GM18520 (cell line): Measurements from ENCODE around the gene KRTAP29-1.
"Not testable (repeated sequence)": the region's sequence is repeated elsewhere in the genome, so short reads cannot be mapped to it uniquely, and the experiment has no call there.

Source experiments
- ATAC-seq: cut with Tn5 transposase; IDR thresholded peaks from one replicate; pipeline ENCODE4 v1.9.1; 2021; ENCODE audit not compliant: unreplicated experiment

KRTAP29-1 gene, protein sequence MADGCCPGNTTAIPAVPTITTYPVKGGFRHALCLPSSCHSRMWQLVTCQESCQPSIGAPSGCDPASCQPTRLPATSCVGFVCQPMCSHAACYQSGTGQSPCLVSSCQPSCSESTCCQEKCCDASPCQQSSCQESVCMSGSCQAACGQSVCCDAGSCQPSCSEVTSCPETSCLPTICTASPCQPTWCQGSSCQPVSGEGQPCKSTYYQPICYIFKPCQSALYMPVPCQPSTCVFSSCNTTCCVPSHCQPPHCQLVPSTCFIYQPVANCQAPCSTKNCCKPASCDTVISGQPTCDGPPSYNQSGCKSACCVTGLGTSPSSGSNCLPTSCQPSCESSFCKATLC

DNA sequence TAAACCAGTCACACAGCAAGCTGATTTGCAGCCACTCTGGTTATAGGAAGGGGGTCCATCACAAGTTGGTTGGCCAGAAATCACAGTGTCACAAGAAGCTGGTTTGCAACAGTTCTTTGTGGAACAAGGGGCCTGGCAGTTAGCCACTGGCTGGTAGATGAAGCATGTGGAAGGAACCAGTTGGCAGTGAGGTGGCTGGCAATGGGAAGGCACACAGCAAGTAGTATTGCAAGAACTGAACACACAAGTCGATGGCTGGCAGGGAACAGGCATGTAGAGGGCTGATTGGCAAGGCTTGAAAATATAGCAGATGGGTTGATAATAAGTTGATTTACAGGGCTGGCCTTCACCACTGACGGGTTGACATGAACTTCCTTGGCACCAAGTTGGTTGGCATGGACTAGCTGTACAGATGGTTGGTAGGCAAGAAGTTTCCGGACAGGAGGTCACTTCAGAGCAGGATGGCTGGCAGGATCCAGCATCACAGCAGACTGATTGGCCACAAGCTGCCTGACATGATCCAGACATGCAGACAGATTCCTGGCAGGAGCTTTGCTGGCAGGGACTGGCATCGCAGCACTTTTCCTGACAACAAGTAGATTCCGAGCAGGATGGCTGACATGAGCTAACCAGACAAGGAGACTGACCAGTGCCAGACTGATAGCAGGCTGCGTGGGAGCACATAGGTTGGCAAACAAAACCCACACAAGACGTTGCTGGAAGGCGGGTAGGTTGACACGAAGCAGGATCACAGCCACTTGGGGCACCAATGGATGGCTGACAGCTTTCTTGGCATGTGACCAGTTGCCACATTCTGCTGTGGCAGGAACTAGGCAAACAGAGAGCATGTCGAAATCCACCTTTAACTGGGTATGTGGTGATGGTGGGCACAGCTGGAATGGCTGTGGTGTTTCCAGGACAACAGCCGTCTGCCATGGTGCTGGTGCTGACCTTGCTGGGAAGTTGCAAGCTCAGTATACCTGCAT lies at the start of gene KRTAP29-1:
Gene KRTAP29-1 (minus strand): TSS at position 936 of the 986 bp plus-strand sequence. CDS start 0 bp downstream, at position 936.
- no peak for ATAC-seq

DNA sequence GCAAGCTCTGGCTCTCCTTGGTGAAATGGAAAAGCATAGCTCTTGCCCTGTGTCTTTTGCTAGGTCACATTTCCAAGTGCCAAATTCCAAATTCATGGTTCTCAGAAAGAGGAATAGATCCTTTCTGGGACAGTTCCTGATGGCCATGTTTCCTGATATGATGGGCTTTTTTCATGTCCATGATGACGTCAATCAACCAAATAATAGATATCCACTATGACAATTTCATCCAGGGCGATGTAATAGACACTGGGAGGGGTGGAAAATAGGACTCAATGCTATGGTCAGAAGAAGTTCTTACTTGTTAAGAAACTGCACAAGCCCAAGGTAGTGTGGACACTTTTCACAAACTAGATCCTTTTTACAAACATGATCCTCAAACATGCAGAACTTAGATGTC lies 48.5 kb upstream of the KRTAP29-1 start:
- no peak for ATAC-seq

DNA sequence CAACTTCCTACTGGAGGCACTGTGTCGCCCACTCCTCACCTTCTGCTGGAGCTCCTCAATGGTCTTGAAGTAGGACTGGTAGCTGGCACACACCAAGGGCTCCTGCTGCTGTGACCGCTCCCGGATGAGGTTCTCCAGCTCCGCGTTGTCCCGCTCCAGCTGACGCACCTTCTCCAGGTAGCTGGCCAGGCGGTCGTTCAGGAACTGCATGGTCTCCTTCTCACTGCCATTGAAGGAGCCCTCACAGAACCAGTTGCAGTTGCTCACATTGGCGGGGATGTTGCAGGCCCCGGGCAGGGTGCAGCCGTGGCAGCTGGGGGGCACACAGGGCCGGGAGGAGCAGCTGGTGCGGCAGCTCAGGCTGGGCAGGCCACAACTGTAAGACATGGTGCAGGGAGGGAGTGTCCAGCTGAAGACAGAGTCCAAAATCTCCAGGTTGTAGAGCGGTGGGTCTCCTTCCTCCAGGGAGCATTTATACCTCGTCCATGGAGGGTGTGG lies 47.8 kb upstream of the KRTAP29-1 start, which contains the start of gene KRT33A:
Gene KRT33A (minus strand): TSS at position 448 of the 498 bp plus-strand sequence. CDS start 61 bp downstream, at position 387.
- ATAC-seq = not testable (repeated sequence)

DNA sequence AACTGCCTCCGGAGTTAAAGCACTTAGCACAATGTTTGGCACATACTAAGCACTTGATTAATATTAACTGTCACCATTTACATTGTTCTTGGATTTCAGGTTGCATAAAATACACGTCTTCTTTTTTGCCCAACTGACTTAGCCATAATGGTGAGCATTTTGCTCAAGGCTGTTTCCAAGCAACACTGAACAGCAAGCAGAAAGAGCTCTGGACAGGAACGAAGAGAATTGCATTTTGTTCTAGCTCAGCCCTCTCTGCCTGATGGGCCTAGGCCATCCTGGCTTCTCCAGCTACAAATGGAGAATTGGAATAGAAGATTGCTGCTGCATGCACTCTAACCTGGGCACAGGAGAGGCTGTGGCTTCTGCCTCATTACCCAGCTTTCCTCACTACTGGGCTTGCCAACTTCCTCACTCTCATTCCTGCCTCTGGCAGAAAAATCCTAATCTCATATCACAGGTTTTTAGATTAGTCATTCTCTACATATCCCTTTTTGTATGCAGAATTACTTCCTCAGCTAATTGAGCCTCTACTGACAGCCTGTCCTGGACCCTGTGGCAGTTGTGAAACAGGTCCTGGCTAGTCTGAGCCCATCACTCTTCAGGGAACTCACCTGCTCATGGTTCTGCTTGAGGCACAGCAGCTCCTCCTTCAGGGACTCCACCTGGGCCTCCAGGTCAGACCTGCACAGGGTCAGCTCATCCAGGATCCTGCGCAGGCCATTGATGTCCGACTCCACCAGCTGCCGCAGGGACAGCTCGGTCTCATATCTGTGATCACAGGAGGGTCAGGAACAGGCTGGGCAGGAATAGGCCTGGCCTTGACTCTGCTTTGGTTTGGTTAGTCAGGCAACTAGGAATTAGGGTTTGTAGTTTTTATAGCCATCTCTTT lies 45.5 kb upstream of the KRTAP29-1 start:
- ATAC-seq = no peak

DNA sequence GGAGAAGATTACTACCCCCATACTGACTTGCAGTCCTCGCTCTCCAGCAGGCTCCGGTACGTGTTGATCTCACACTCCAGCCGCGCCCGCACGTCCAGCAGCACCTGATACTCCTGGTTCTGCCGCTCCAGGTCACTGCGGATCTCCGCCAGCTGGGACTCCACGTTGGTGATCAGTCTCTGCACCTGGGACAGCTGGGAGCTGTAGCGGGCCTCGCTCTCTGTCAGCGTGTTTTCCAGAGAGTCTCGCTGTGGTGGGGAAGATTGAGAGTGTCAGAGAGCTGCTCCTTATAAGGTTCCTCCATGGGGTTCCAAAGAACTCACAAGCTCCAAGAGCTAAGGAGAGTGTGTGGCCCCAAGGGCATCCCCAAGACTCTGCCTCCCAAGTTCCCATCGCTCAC lies 43.8 kb upstream of the KRTAP29-1 start:
- ATAC-seq = not testable (repeated sequence)

DNA sequence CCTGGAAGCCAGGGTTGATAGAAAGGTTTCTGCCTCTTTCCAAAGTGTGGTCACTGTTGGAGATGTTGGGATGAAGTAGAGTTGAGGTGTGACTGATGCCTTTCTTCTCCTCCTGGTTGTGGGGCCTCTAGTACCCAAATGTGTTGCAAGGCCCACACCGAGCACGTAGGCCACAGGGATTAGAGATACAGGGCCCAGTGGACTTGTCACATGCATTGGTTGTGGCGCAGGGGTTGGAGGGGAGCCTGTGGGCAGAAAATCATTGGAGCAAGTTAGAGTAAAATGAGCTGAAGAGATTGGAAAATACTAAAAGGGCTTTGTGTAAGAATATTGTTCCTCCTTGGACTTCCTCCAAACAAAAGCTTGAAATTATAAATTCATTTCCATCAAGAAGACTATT lies 43.3 kb upstream of the KRTAP29-1 start:
- no peak for ATAC-seq

DNA sequence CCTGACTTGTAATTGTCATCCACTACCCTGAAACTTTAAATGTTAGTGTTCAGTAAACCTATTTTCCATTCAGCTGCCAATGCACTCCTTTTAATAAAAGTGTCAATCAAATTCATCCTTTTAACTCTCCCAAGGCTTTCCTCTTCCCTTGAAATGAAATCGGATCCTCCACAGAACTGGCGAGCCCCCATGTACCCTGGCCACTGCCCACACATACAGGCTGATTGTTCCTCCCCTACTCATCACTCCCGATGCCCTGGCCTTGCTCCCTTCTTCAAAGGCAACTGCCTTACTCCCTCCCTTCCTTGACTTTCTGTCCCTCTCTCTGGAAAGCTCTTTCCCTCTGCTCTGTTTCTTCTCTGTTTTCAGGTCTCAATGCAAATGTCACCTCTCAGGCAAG lies 40.4 kb upstream of the KRTAP29-1 start:
- no peak for ATAC-seq

DNA sequence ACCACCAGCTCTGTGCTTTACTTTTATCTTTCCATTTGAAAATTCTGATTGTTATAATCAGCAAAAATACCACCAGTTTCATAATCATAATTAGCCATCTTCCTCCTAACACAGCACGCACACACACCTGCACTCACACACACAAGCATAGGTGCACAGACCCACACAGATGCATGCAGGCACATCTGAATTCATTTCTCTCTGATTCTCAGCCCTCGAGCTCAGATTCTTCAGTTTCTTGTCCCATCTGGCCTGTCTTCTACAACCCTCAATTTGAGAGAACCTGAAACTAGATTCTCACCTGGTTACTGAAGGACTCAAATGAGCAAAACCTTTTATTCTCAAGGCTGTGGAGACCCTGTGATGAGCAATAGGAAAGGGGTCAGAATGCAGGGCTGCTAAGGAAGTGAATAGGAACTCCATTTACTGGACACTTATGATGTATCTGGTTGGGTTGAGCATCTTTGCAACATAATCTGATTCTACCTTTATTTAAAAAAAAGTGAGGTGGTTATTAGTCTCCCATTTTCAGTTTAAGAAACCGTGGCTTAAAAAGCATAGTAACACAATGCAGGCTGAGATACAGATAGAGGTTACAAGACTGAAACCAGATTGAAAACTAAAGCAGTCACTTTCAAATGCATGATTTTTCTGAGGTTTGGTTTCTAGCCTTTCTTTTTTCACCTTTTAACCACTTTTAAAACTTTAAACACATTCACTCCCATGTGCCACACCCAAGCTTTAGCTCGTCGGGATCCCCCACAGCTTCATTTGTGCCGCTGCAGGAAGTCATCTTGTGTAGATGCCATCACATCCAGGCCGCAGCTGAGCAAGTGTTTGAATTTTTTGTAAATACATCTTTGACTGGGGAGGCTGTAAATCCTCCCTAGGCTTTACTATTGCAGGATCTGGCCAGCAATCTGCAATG lies 38.5 kb upstream of the KRTAP29-1 start:
- ATAC-seq = no peak

DNA sequence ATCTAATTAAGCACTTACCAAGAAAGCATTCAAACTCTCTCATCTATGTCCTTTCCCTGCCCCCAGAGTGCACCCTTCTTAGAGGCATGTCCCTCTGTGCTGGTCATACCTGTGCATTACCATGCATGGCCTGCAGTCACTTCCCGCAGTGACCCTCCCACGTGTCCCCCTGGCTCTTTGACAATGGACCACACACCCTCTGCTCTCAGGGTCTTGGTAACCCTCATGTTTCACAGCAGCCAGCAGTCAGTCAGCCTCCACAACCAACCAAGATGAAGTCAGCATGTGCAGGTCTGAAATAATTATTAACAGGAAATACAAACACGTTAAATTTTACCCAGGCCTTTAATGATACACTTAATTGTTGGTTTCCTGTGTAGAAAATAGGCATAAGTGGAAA lies 37.8 kb upstream of the KRTAP29-1 start:
- ATAC-seq = no peak

DNA sequence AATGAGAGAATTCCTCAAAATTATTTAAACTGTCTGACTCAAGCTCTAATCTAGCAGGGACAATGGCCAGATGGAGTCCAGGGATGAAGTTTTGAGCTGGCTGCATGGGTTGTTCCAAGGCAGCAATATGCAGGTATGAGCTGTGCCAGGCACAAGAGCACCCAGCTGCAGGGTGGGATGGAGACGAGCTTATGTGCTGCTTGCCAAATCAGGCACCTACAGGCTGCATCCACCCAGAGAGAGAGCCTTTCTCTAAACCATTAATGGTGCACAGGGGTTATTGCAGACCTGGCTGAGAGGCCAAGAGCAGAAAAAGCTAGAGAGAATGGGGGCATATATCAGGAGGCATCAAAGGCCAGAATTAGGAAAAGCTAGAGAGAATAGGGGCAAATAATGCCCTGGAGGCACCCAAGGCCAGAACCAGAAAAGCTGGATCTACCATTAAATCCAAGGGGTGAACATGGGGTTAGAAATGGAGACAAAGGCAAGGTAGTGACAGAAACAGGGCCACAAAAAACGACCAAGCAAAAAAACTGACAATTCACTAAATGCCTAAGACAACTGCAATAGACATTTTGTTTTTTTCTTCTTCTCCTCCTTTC lies 37.0 kb upstream of the KRTAP29-1 start:
- ATAC-seq = no peak

DNA sequence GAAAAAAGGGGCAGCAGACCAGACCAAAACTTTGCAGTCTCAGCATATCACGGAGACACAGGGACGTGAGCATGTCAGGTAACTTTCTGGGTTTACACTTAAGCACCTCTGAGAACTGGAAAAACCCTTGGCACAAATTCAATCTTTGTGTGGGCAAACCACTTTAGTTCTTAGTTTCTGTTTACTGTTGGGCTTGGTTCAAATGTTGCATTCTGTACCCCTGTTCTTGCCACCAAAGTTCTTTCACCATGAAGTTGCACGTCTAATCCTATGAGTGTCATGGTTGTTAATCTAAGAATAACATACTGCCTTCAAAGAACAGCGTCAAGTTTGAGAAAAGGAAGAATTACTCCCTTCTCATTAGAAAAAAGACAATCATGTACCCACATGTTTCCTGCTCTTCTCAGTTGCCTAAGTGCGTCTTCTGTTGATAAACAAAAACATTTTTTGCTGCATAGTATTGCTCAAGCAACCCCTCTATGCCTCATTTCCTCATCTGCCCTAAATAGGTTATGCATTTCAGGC lies 36.4 kb upstream of the KRTAP29-1 start:
- ATAC-seq = no peak

DNA sequence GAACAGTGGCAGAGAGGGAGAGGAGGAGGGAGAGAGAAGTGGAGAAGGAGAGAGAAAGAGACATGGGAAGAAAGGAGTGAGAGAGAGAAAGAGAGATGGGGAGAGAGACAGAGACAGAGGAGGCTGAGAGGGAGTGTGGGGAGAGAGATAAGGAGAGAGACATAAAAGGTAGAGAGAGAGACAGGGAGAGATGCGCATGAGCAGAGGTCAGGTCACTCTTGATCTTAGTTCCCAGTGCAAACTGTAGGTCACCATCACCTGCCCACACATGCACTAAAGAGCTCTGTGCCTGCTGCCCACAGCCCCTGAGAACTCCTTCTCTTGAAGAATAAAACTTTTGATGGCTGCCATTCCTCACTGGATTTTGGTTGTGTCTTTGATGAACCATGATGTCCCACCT lies 33.1 kb upstream of the KRTAP29-1 start:
- ATAC-seq = no peak

DNA sequence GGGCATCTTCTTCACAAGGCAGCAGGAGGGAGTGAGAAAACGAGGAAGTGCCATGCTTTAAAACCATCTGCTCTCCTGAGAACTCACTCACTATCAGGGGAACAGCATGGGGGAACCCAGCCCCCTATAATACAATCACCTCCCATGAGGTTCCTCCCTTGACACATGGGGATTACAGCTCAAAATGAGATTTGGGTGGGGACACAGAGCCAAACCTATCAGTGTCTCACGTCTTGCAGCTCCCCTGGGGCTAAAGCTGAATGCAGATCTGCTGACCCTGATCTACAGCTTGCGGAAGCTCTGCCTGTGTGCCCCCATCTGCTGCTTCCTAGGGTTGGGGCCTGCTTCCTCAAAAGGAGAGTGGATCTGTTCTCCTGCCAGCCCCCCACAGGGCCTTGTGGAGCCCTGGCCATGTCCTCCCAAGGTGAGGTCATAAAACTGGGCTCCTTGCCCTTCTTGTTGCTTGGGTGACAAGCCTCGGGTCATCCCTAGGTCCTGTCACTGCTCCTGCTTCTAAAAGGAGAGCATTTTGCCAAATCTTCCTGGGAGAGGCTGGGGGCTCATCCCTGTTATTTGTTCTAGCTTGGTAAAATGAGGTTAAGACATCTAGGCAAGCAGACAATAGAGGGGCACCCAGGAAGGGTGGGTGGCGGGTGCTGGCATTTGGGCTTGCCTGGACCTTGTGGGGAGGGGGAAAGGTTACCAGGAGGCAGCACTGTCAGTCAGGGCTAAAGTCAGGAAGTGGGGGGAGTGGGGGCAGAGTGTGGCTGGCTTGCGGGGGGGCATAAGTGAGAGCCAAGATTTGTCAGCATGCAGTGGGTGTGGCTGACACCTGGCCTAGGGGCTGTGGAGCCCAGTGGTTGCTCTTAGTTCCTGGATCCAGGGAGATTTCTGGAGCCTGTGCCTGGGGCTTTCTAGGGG lies 32.0 kb upstream of the KRTAP29-1 start:
- no peak for ATAC-seq

DNA sequence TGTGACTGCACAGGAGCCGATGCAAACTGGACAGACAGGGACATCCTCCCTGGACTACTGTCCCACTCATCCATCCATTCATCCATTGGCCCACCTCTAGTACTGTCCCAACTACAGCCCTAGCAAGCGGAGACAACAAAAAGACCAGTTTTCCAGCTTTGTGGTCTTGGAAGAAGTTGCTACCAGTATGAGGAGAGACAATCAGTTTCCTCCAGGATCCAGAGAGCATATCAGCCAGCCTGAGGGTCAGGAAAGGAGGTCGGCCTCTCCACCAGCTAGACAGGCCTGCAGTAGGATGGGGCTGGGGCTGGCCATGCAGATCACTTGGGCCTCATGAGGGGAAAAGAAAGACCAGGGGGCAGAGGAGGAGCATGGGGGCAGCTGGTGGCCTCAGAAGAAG lies 31.2 kb upstream of the KRTAP29-1 start:
- ATAC-seq = no peak

DNA sequence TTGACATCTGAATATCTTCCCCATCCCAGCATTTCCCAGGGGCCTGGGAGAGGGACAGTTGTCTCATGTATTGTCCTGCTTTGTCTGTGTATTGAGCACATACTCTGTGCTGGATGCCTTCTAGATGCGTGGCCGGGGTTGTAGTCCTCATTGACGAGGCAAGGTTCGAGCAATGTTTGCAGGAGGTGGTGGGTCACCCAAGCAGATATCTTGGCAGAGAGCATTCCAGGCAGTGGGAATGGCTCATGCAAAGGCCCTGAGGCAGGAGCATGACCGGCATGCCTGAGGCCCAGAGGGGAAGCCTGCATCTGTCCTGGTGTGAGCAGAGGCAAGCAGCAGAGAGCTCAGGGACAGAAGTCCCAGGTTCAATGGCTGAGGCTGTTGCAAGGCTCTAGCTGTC lies 30.4 kb upstream of the KRTAP29-1 start:
- no peak for ATAC-seq

DNA sequence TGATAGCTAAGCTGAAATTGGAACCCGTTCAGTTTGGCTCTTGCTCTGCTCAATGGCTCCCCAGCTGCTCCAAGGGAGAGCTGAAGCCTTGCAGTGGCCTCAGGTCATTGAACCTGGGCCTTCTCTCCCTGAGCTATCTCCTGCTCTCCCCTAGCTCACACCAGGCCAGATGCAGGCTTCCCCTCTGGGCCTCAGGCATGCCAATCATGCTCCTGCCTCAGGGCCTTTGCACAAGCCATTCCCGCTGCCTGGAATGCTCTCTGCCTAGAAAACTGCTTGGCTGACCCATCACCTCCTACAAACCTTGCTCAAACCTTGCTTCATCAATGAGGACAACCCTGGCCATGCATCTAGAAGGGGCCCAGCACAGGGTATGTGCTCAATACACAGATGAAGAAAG lies 29.6 kb upstream of the KRTAP29-1 start:
- ATAC-seq = no peak

DNA sequence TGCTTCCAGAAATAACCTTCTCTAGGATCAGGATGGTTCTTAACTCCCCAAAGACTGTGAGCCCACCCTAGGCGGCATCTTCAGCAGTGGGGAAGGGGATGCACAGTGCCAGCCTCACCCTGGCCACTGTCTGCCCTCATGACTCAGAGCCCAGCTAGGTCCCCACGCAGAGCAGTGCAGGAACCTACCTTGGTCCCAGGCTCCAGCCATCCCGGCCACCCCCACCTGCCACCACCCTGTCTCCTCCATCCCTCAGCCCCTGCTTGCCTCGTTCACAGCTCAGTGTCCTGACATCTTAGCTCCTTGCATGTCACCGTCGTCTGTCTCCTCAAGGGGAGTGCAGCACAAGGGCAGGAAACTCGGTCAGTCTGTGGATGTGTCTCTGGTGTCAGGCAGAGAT lies 29.0 kb upstream of the KRTAP29-1 start:
- no peak for ATAC-seq
